Activated naive CD4-positive, alpha-beta T cell treated with anti-CD3 and anti-CD28 coated beads, Interleukin-2, amount 50 U/mL, for 24 hours (primary cell): ENCODE results near the gene PTMA.

Source experiments
- H3K27ac Mint-ChIP-seq: one replicate; pipeline ENCODE4 v1.8.0; 2021; ENCODE audit warnings: mild to moderate bottlenecking, mixed read lengths
- H3K27me3 Mint-ChIP-seq: one replicate; pipeline ENCODE4 v1.8.0; 2021; ENCODE audit warnings: mixed read lengths
- H3K36me3 Mint-ChIP-seq: one replicate; pipeline ENCODE4 v1.8.0; 2021; ENCODE audit warnings: mixed read lengths
- H3K4me1 Mint-ChIP-seq: one replicate; pipeline ENCODE4 v1.8.0; 2021; ENCODE audit warnings: mixed read lengths
- H3K4me3 Mint-ChIP-seq: one replicate; pipeline ENCODE4 v1.8.0; 2021; ENCODE audit warnings: mild to moderate bottlenecking, mixed read lengths
- H3K9me3 Mint-ChIP-seq: one replicate; pipeline ENCODE4 v1.8.0; 2021; ENCODE audit warnings: mixed read lengths

Gene PTMA

GRCh38 chr2:231715988-231716616 is 7.8 kb downstream of the PTMA start:
- H3K36me3 Mint-ChIP-seq, result peaks cover 16% of the 10 kb centered on the region
- no peaks in the 10 kb centered on the region for H3K27me3 Mint-ChIP-seq
- no peak overlapping the region for H3K4me3 Mint-ChIP-seq
- no peaks in the 10 kb centered on the region for H3K9me3 Mint-ChIP-seq
- peaks cover 38% of the 10 kb centered on the region for H3K4me1 Mint-ChIP-seq
- H3K27ac Mint-ChIP-seq, result peak overlapping the region; percentile 65

- Mint-ChIP-seq H3K4me1 (peaks cover 33% of the 10 kb centered on the region), H3K27ac (no peak overlapping the region), H3K36me3 (peaks cover 10% of the 10 kb centered on the region), H3K9me3 (no peaks in the 10 kb centered on the region), H3K4me3 (no peak overlapping the region), H3K27me3 (no peaks in the 10 kb centered on the region)
Observed at GRCh38 chr2:231716666-231717280, 8.4 kb downstream of the PTMA start.

GRCh38 chr2:231717281-231718171 is 9.2 kb downstream of the PTMA start:
- Mint-ChIP-seq H3K4me1 (peaks cover 25% of the 10 kb centered on the region), H3K36me3 (peaks cover 4% of the 10 kb centered on the region), H3K27me3 (no peaks in the 10 kb centered on the region), H3K27ac (no peak overlapping the region), H3K4me3 (no peak overlapping the region), H3K9me3 (no peaks in the 10 kb centered on the region)

- H3K4me3 Mint-ChIP-seq, result no peak overlapping the region
- no peaks in the 10 kb centered on the region for H3K9me3 Mint-ChIP-seq
- H3K36me3 Mint-ChIP-seq, result no peaks in the 10 kb centered on the region
- H3K4me1 Mint-ChIP-seq, result peaks cover 16% of the 10 kb centered on the region
- no peaks in the 10 kb centered on the region for H3K27me3 Mint-ChIP-seq
- H3K27ac Mint-ChIP-seq, result no peak overlapping the region
Observed at GRCh38 chr2:231718799-231719198, 10.5 kb downstream of the PTMA start.

- no peak overlapping the region for H3K4me3 Mint-ChIP-seq
- H3K4me1 Mint-ChIP-seq, result peaks cover 6% of the 10 kb centered on the region
- no peaks in the 10 kb centered on the region for H3K27me3 Mint-ChIP-seq
- H3K36me3 Mint-ChIP-seq, result no peaks in the 10 kb centered on the region
- H3K27ac Mint-ChIP-seq, result no peak overlapping the region
- no peaks in the 10 kb centered on the region for H3K9me3 Mint-ChIP-seq
Observed at GRCh38 chr2:231720292-231720986, 12.1 kb downstream of the PTMA start.

- Mint-ChIP-seq H3K27ac (no peak overlapping the region), H3K36me3 (no peaks in the 10 kb centered on the region), H3K27me3 (no peaks in the 10 kb centered on the region), H3K9me3 (no peaks in the 10 kb centered on the region), H3K4me1 (no peaks in the 10 kb centered on the region), H3K4me3 (no peak overlapping the region)
Observed at GRCh38 chr2:231720987-231721966, 13.0 kb downstream of the PTMA start.

GRCh38 chr2:231722721-231723307 is 14.5 kb downstream of the PTMA start:
- no peaks in the 10 kb centered on the region for H3K36me3 Mint-ChIP-seq
- H3K4me1 Mint-ChIP-seq, result no peaks in the 10 kb centered on the region
- H3K4me3 Mint-ChIP-seq, result no peak overlapping the region
- H3K27ac Mint-ChIP-seq, result no peak overlapping the region
- H3K27me3 Mint-ChIP-seq, result no peaks in the 10 kb centered on the region
- no peaks in the 10 kb centered on the region for H3K9me3 Mint-ChIP-seq

- Mint-ChIP-seq H3K9me3 (no peaks in the 10 kb centered on the region), H3K27me3 (no peaks in the 10 kb centered on the region), H3K27ac (no peak overlapping the region), H3K4me3 (no peak overlapping the region), H3K36me3 (no peaks in the 10 kb centered on the region), H3K4me1 (no peaks in the 10 kb centered on the region)
Observed at GRCh38 chr2:231725476-231725875, 17.2 kb downstream of the PTMA start.

- H3K27me3 Mint-ChIP-seq, result no peaks in the 10 kb centered on the region
- H3K9me3 Mint-ChIP-seq, result no peaks in the 10 kb centered on the region
- H3K4me3 Mint-ChIP-seq, result no peak overlapping the region
- no peak overlapping the region for H3K27ac Mint-ChIP-seq
- H3K36me3 Mint-ChIP-seq, result no peaks in the 10 kb centered on the region
- no peaks in the 10 kb centered on the region for H3K4me1 Mint-ChIP-seq
Observed at GRCh38 chr2:231726276-231726675, 18.0 kb downstream of the PTMA start.

- Mint-ChIP-seq H3K4me3 (no peak overlapping the region), H3K27me3 (no peaks in the 10 kb centered on the region), H3K4me1 (no peaks in the 10 kb centered on the region), H3K27ac (no peak overlapping the region), H3K36me3 (peaks cover 2% of the 10 kb centered on the region), H3K9me3 (no peaks in the 10 kb centered on the region)
Observed at GRCh38 chr2:231727621-231728020, 19.3 kb downstream of the PTMA start.

- no peaks in the 10 kb centered on the region for H3K27me3 Mint-ChIP-seq
- H3K36me3 Mint-ChIP-seq, result peaks cover 5% of the 10 kb centered on the region
- no peaks in the 10 kb centered on the region for H3K9me3 Mint-ChIP-seq
- H3K27ac Mint-ChIP-seq, result no peak overlapping the region
- no peaks in the 10 kb centered on the region for H3K4me1 Mint-ChIP-seq
- H3K4me3 Mint-ChIP-seq, result no peak overlapping the region
Observed at GRCh38 chr2:231732604-231733003, 24.3 kb downstream of the PTMA start.

- Mint-ChIP-seq H3K4me1 (no peaks in the 10 kb centered on the region), H3K4me3 (no peak overlapping the region), H3K9me3 (no peaks in the 10 kb centered on the region), H3K27me3 (no peaks in the 10 kb centered on the region), H3K27ac (no peak overlapping the region), H3K36me3 (peaks cover 8% of the 10 kb centered on the region)
Observed at GRCh38 chr2:231737761-231738160, 29.4 kb downstream of the PTMA start.

GRCh38 chr2:231743376-231744116 is 35.2 kb downstream of the PTMA start:
- Mint-ChIP-seq H3K9me3 (no peaks in the 10 kb centered on the region), H3K27ac (no peak overlapping the region), H3K36me3 (peaks cover 6% of the 10 kb centered on the region), H3K4me1 (no peaks in the 10 kb centered on the region), H3K27me3 (no peaks in the 10 kb centered on the region), H3K4me3 (no peak overlapping the region)
